Neutrophil (primary cell): ENCODE data around the gene SEPHS2.
"Not testable (repeated sequence)": the region's sequence is repeated elsewhere in the genome, so short reads cannot be mapped to it uniquely, and the experiment has no call there.

ENCODE experiments used
- H3K27ac ChIP-seq: fragments of 200-600 bp; sonication (generic); 2 replicates; pipeline ENCODE4 v1.5.1; 2016; ENCODE audit warnings: mild to moderate bottlenecking, moderate library complexity
- H3K27me3 ChIP-seq: fragments of 200-600 bp; sonication (generic); 2 replicates; pipeline ENCODE4 v1.6.0; 2016; ENCODE audit warnings: mild to moderate bottlenecking
- H3K36me3 ChIP-seq: fragments of 200-600 bp; sonication (generic); 2 replicates; pipeline ENCODE4 v1.5.1; 2017
- H3K4me1 ChIP-seq, 2 experiments: fragments of 200-600 bp in 1 of 2; sonication (generic) in 1 of 2; 1 replicate in 1 of 2; 2 replicates in 1 of 2; pipeline versions ENCODE4 v1.5.1 to v1.6.1; 2013 to 2016; ENCODE audit warnings: low read depth in 1 of 2, low read length in 1 of 2, mild to moderate bottlenecking in 1 of 2, moderate library complexity in 1 of 2; ENCODE audit not compliant: control insufficient read depth in 1 of 2, insufficient read depth in 1 of 2
- H3K4me3 ChIP-seq, 2 experiments: fragments of 200-600 bp in 1 of 2; sonication (generic) in 1 of 2; 1 replicate in 1 of 2; 2 replicates in 1 of 2; pipeline ENCODE4 v1.5.1; 2013 to 2016; ENCODE audit warnings: low read depth in 1 of 2, low read length in 1 of 2, mild to moderate bottlenecking in 1 of 2, moderate library complexity in 1 of 2
- H3K9me3 ChIP-seq: fragments of 200-600 bp; sonication (generic); 2 replicates; pipeline ENCODE4 v1.5.1; 2016
- TF ChIP-seq, protein P1 (sequence below): fragments of 200-600 bp; sonication (generic); IDR thresholded peaks from 2 replicates; pipeline ENCODE4 v1.5.1; 2016; ENCODE audit warnings: antibody characterized with exemption

SEPHS2 gene

GRCh38 chr16:30401768-30402425 is 43.8 kb downstream of the SEPHS2 start:
- Histone ChIP-seq H3K4me1 (peaks cover 25 to 52% of the 10 kb centered on the region in 2 experiments), H3K27ac (no peak overlapping the region), H3K36me3 (no peaks in the 10 kb centered on the region), H3K9me3 (no peaks in the 10 kb centered on the region), H3K27me3 (peaks cover 24% of the 10 kb centered on the region), H3K4me3 (no peak overlapping the region)
- TF ChIP-seq, protein P1, sequence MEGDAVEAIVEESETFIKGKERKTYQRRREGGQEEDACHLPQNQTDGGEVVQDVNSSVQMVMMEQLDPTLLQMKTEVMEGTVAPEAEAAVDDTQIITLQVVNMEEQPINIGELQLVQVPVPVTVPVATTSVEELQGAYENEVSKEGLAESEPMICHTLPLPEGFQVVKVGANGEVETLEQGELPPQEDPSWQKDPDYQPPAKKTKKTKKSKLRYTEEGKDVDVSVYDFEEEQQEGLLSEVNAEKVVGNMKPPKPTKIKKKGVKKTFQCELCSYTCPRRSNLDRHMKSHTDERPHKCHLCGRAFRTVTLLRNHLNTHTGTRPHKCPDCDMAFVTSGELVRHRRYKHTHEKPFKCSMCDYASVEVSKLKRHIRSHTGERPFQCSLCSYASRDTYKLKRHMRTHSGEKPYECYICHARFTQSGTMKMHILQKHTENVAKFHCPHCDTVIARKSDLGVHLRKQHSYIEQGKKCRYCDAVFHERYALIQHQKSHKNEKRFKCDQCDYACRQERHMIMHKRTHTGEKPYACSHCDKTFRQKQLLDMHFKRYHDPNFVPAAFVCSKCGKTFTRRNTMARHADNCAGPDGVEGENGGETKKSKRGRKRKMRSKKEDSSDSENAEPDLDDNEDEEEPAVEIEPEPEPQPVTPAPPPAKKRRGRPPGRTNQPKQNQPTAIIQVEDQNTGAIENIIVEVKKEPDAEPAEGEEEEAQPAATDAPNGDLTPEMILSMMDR, result no peak

- Histone ChIP-seq H3K9me3 (no peaks in the 10 kb centered on the region), H3K27ac (no peak overlapping the region), H3K4me1 (peaks cover 35 to 69% of the 10 kb centered on the region in 2 experiments), H3K36me3 (no peaks in the 10 kb centered on the region), H3K27me3 (peaks cover 31% of the 10 kb centered on the region), H3K4me3 (peak overlapping the region; percentile 57 to 71)
- TF ChIP-seq, protein P1, result no peak
These were observed 46.1 kb downstream of the SEPHS2 start for GRCh38 chr16:30399435-30400186.

DNA sequence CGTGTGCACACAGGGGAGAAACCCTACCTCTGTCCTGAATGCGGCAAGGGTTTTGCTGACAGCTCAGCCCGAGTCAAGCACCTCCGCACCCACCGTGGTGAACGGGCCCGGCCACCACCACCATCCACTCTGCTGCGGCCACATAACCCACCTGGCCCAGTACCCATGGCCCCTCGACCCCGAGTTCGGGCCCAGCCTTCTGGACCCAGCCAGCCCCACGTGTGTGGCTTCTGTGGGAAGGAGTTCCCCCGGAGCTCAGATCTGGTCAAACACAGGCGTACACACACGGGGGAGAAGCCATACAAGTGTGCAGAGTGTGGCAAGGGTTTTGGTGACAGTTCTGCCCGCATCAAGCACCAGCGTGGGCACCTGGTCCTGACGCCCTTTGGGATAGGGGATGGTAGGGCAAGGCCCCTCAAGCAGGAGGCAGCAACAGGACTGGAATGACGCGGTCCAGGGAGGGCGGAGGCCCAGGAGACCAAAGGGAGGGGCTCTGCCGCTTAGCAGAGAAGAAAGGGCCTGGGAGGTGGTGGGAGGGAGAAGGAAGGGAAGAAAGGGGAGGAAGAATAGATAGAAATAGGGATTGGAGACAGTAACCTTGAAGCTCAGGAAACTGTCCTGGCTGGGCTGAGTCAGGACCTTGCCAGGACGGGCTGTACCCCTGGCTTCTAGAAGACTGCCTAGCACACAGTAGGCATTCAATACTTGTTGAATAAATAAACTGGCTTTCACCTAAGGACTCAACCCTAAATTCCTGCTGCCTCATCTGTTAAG is 46.8 kb downstream of the SEPHS2 start:
- peaks cover 35 to 69% of the 10 kb centered on the region in 2 experiments for H3K4me1 ChIP-seq
- H3K27ac ChIP-seq, result no peak overlapping the region
- peaks cover 36% of the 10 kb centered on the region for H3K27me3 ChIP-seq
- H3K36me3 ChIP-seq, result no peaks in the 10 kb centered on the region
- H3K4me3 ChIP-seq, result no peak overlapping the region
- TF ChIP-seq, protein P1, result no peak
- H3K9me3 ChIP-seq, result no peaks in the 10 kb centered on the region

DNA sequence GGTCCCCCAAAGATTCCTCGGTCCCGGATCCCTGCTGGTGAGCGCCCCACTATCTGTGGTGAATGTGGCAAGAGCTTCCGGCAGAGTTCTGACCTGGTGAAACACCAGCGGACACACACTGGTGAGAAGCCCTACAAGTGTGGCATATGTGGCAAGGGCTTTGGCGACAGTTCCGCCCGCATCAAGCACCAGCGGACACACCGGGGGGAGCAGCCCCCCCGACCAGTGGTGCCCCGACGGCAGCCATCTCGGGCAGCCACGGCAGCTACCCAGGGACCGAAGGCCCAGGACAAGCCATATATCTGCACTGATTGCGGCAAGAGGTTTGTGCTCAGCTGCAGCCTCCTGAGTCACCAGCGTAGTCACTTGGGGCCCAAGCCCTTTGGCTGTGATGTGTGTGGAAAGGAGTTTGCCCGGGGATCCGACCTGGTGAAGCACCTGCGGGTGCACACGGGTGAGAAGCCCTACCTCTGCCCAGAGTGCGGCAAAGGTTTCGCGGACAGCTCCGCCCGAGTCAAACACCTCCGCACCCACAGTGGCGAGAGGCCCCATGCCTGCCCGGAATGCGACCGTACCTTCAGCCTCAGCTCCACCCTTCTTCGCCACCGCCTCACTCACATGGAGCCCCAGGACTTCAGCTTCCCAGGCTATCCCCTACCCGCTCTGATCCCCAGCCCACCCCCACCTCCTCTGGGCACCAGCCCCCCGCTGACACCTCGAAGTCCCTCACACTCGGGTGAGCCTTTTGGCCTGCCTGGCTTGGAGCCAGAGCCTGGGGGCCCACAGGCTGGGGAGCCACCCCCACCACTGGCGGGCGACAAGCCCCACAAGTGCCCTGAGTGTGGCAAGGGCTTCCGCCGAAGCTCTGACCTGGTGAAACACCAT is 47.7 kb downstream of the SEPHS2 start:
- H3K4me1 ChIP-seq, result peaks cover 31 to 61% of the 10 kb centered on the region in 2 experiments
- peaks cover 36% of the 10 kb centered on the region for H3K27me3 ChIP-seq
- no peaks in the 10 kb centered on the region for H3K36me3 ChIP-seq
- TF ChIP-seq, protein P1, result no peak
- H3K4me3 ChIP-seq, result no peak overlapping the region
- H3K27ac ChIP-seq, result no peak overlapping the region
- H3K9me3 ChIP-seq, result no peaks in the 10 kb centered on the region

- Histone ChIP-seq H3K27ac (no peak overlapping the region), H3K9me3 (no peaks in the 10 kb centered on the region), H3K36me3 (no peaks in the 10 kb centered on the region), H3K4me1 (peaks cover 26 to 55% of the 10 kb centered on the region in 2 experiments), H3K27me3 (peaks cover 36% of the 10 kb centered on the region), H3K4me3 (no peak overlapping the region)
- TF ChIP-seq, protein P1, result no peak
These were observed 48.6 kb downstream of the SEPHS2 start for GRCh38 chr16:30397056-30397455.

DNA sequence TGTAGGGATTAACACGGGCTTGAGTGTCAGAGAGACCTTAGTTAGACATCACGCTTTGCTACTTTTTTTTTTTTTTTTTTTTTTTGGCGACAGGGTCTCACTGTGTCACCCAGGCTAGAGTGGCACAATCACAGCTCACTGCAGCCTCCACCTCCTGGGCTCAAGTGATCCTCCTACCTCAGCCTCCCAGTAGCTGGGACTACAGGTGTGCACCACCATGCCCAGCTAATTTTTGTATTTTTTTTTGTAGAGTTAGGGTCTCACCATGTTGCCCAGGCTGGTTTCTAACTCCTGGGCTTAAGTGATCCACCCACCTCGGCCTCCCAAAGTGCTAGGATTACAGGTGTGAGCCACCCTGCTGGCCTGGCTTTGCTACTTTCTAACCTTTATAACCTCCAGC is 49.0 kb downstream of the SEPHS2 start:
- not testable (repeated sequence) for H3K36me3 ChIP-seq, H3K27ac ChIP-seq, H3K4me3 ChIP-seq, H3K9me3 ChIP-seq
- H3K27me3 ChIP-seq, result peaks cover 36% of the 10 kb centered on the region
- peaks cover 26 to 55% of the 10 kb centered on the region in 2 experiments for H3K4me1 ChIP-seq
